ENCODE measurements around the gene DYNLL1. TPM values are rescaled to one million over a fixed set of nuclear protein-coding genes. Genes with fewer than 3 reads are reported as not detected.

Gene DYNLL1
- polyA plus RNA-seq, 2 of the 4 experiments (the other 2 are of a cell fraction) = 735 to 744 TPM

- ChIA-PET POLR2A (interaction anchor here (1.0 to 1.7 kb wide), 7 partner anchors 9 to 52 kb away, joined by 3 to 16 read pairs (median 4); partner anchors contain the start of genes DYNLL1 and POP5), CTCF (interaction anchor here (0.7 to 2.0 kb wide), 7 partner anchors 9 to 206 kb away, joined by 3 to 4 read pairs (median 4); no protein-coding TSS in a partner anchor)
- FAIRE-seq (no peak), ATAC-seq (peak; percentile 94 to 97), DNase-seq (ENCODE audit: low read depth in 1 of 2, low spot score in 1 of 2) (peak; percentile 74 to 88)
- no peak for TF ChIP-seq KDM1A (IDR thresholded peaks at IDR 0.05; ENCODE audit: low read depth)
- peak; percentile 85 for TF ChIP-seq MAX (IDR thresholded peaks at IDR 0.05)
- TF ChIP-seq ZNF302 (CRISPR knock-in tag; IDR thresholded peaks at IDR 0.05) = no peak
- no peak for TF ChIP-seq EHMT2 (IDR thresholded peaks at IDR 0.05; ENCODE audit: low read depth)
- no peak for TF ChIP-seq RNF2 (IDR thresholded peaks at IDR 0.05; ENCODE audit: borderline replicate concordance, low read depth)
- TF ChIP-seq JUNB (IDR thresholded peaks at IDR 0.05) = no peak
- no peak for TF ChIP-seq FOSB (CRISPR knock-in tag; IDR thresholded peaks at IDR 0.05)
- TF ChIP-seq JUN (IDR thresholded peaks at IDR 0.05) = peak; percentile 81 to 90; a peak in 4 of 5 replicates
- TF ChIP-seq FOSL2 (IDR thresholded peaks at IDR 0.05) = no peak
- TF ChIP-seq FOSL2 (CRISPR knock-in tag; IDR thresholded peaks at IDR 0.05) = peak; percentile 66
- peak; percentile 84 for TF ChIP-seq KDM5A (IDR thresholded peaks at IDR 0.05)
- 0 out of 2 replicates have a peak, but pooled peaks have one; percentile 66 for TF ChIP-seq PBX3 (IDR thresholded peaks at IDR 0.05)
- no peak for TF ChIP-seq USF2 (IDR thresholded peaks at IDR 0.05)
- peak; percentile 20; the same call in 1 of the 2 replicates for TF ChIP-seq E2F6 (IDR thresholded peaks at IDR 0.05; ENCODE audit: borderline replicate concordance, low read depth)
- TF ChIP-seq CEBPB (IDR thresholded peaks at IDR 0.05) = peak; percentile 85 to 97
- TF ChIP-seq REST (IDR thresholded peaks at IDR 0.05) = no peak
- peak; percentile 45; the same call in 1 of the 2 replicates for TF ChIP-seq TP53 (CRISPR knock-in tag; IDR thresholded peaks at IDR 0.05)
- TF ChIP-seq POLR2AphosphoS2 (conservative IDR thresholded peaks at IDR 0.05; ENCODE audit: low read length) = no peak
- TF ChIP-seq PHF8 (IDR thresholded peaks at IDR 0.05; ENCODE audit: borderline replicate concordance, low read depth) = peak; percentile 93
- no peak for TF ChIP-seq HDAC2 (IDR thresholded peaks at IDR 0.05)
- TF ChIP-seq RFX5 (IDR thresholded peaks at IDR 0.05) = 0 out of 2 replicates have a peak, but pooled peaks have one; percentile 27
- peak; percentile 76 for TF ChIP-seq HMGXB4 (CRISPR knock-in tag; IDR thresholded peaks at IDR 0.05; ENCODE audit: borderline replicate concordance)
- TF ChIP-seq MAZ (IDR thresholded peaks at IDR 0.05; ENCODE audit: borderline replicate concordance, low read depth, low read length) = no peak
- TF ChIP-seq GATA3 (IDR thresholded peaks at IDR 0.05; ENCODE audit: borderline replicate concordance) = peak; percentile 68
- TF ChIP-seq CBX8 (IDR thresholded peaks at IDR 0.05) = no peak
- no peak; the same call in 1 of the 2 replicates for TF ChIP-seq MYC (IDR thresholded peaks at IDR 0.05; ENCODE audit: borderline replicate concordance, low read length)
- TF ChIP-seq ZSCAN20 (CRISPR knock-in tag; IDR thresholded peaks at IDR 0.05) = no peak
- no peak for TF ChIP-seq FOXS1 (CRISPR knock-in tag; IDR thresholded peaks at IDR 0.05)
- no peak for TF ChIP-seq RAD21 (conservative IDR thresholded peaks at IDR 0.05 in 1 of 2, IDR thresholded peaks at IDR 0.05 in 1 of 2)
- peak; percentile 86 for TF ChIP-seq POLR2A (IDR thresholded peaks at IDR 0.05; ENCODE audit: low read length)
- peak; percentile 79; the same call in 2 of the 3 replicates for TF ChIP-seq BCL3 (IDR thresholded peaks at IDR 0.05)
- Histone ChIP-seq H3K4me3 (peak within 1 kb of the TSS; percentile 67), H3K4me2 (peak within 1 kb of the TSS; percentile 77), H3K9me3 (no peaks in the 10 kb centered on the region), H3K27ac (peak within 1 kb of the TSS; percentile 95 to 96), H3K4me1 (peaks cover 15% of the 10 kb centered on the region; the same call in 2 of the 3 replicates)
- WGBS (ENCODE audit: missing lambda C conversion rate) = 2% methylated on average over 27 of the region's 38 CpGs
Measured at GRCh38 chr12:120528861-120529525, 33.1 kb downstream of the DYNLL1 start, which contains the start of gene COQ5. Gene COQ5 (minus strand): TSS chr12:120529158. CDS start chr12:120529141, 17 bp downstream.

Measured in A549 (cell line).